Osteocyte (in vitro differentiated cells): Measurements from ENCODE around the gene LDHA. TPM values are rescaled to one million over a fixed set of nuclear protein-coding genes. Genes with fewer than 3 reads are reported as not detected.

Source experiments
- DNase-seq: peaks from one replicate; pipeline ENCODE4 v3.0.0; 2021; ENCODE audit warnings: mixed read lengths; ENCODE audit not compliant: unreplicated experiment; ENCODE audit errors: extremely low spot score
- H3K27ac Mint-ChIP-seq: one replicate; pipeline ENCODE4 v1.8.0; 2021; ENCODE audit warnings: mild to moderate bottlenecking, mixed read lengths; ENCODE audit not compliant: unreplicated experiment
- H3K27me3 Mint-ChIP-seq: one replicate; pipeline ENCODE4 v1.8.0; 2021; ENCODE audit warnings: mixed read lengths; ENCODE audit not compliant: unreplicated experiment
- H3K36me3 Mint-ChIP-seq: one replicate; pipeline ENCODE4 v1.8.0; 2021; ENCODE audit warnings: mixed read lengths; ENCODE audit not compliant: unreplicated experiment
- H3K4me1 Mint-ChIP-seq: one replicate; pipeline ENCODE4 v1.8.0; 2021; ENCODE audit warnings: mixed read lengths; ENCODE audit not compliant: unreplicated experiment
- H3K4me3 Mint-ChIP-seq: one replicate; pipeline ENCODE4 v1.8.0; 2021; ENCODE audit warnings: mild to moderate bottlenecking, moderate library complexity, mixed read lengths; ENCODE audit not compliant: unreplicated experiment
- H3K9me3 Mint-ChIP-seq: one replicate; pipeline ENCODE4 v1.8.0; 2021; ENCODE audit warnings: mixed read lengths; ENCODE audit not compliant: unreplicated experiment
- total RNA-seq: library from RNA; stranded (reverse); gene quantifications from 2 replicates; pipeline ENCODE4 v1.2.1, GENCODE V29; 2021
- TF ChIP-seq, protein P1 (sequence below): fragments of 200-600 bp; sonication (generic); IDR thresholded peaks from 2 replicates; pipeline ENCODE4 v1.5.0; 2021; ENCODE audit warnings: antibody characterized with exemption, mild to moderate bottlenecking, moderate library complexity

The LDHA gene
- total RNA-seq, 1 donor from 2014 or later, result 491 TPM

DNA sequence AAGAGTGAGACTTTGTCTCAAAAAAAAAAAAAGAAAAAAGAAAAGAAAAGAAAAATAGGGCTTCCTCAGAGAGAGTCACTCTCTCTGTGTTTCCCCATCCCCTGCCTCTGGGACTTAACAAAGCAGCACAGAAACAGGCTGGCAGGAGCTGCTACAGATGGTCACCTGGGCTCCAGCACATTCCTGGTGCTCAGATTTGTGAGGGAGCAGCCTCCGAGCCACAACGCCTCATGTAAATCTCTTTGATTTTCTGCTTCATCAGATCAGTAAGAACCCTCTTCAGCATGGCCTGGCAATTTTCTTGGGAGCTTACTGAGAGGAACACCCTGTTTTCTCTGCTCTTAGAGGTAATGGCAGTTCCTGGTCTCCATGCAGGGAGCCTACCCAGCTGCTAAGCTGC, 15.2 kb upstream of the LDHA start:
- TF ChIP-seq, protein P1, sequence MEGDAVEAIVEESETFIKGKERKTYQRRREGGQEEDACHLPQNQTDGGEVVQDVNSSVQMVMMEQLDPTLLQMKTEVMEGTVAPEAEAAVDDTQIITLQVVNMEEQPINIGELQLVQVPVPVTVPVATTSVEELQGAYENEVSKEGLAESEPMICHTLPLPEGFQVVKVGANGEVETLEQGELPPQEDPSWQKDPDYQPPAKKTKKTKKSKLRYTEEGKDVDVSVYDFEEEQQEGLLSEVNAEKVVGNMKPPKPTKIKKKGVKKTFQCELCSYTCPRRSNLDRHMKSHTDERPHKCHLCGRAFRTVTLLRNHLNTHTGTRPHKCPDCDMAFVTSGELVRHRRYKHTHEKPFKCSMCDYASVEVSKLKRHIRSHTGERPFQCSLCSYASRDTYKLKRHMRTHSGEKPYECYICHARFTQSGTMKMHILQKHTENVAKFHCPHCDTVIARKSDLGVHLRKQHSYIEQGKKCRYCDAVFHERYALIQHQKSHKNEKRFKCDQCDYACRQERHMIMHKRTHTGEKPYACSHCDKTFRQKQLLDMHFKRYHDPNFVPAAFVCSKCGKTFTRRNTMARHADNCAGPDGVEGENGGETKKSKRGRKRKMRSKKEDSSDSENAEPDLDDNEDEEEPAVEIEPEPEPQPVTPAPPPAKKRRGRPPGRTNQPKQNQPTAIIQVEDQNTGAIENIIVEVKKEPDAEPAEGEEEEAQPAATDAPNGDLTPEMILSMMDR, result no peak
- H3K27ac Mint-ChIP-seq, result no peak overlapping the region
- H3K36me3 Mint-ChIP-seq, result no peaks in the 10 kb centered on the region
- no peaks in the 10 kb centered on the region for H3K9me3 Mint-ChIP-seq
- H3K4me1 Mint-ChIP-seq, result peaks cover 21% of the 10 kb centered on the region
- H3K4me3 Mint-ChIP-seq, result no peak overlapping the region
- no peaks in the 10 kb centered on the region for H3K27me3 Mint-ChIP-seq
- no peak for DNase-seq

DNA sequence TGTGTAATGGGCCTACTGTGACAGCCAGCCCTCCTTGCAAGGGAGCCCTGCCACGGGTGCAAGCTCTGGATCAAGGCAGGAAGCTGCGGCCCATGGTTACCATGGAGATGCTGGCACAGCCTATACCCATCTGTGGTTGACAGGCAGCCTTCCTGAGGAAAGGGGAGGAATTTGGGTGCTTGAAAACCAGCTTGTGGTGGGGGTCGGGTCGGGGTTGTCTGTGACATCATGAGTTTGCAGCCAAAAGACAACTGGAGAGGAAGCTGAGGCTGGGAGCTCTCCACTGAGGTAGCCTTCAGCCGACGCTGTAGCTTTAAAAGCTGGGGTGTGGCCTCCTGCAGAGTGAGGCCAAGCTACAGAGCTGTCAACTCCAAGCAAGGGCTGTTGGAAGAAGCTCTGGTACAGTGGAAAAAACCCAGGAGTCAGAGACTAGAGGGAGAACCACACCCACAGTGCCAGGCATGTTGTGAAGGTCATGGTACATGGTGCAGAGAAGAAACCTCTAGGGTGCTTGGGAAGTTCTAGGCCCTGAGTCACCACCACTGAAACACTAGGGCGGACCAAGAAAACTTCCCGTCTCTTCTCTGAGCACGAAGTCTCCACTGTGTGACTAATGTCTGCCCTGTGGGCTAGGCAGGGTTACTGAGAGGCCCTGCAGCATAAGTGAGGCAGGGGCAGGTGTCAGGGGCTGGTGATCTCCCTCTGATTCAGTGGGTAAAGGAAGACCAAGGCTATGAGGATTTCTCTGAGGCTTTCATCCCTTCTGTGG, 10.8 kb upstream of the LDHA start:
- Mint-ChIP-seq H3K27ac (peak overlapping the region; percentile 99), H3K9me3 (no peaks in the 10 kb centered on the region), H3K36me3 (no peaks in the 10 kb centered on the region), H3K4me1 (peaks cover 56% of the 10 kb centered on the region), H3K4me3 (peak overlapping the region; percentile 57), H3K27me3 (no peaks in the 10 kb centered on the region)
- DNase-seq, result peak; percentile 95
- TF ChIP-seq, protein P1, result no peak

DNA sequence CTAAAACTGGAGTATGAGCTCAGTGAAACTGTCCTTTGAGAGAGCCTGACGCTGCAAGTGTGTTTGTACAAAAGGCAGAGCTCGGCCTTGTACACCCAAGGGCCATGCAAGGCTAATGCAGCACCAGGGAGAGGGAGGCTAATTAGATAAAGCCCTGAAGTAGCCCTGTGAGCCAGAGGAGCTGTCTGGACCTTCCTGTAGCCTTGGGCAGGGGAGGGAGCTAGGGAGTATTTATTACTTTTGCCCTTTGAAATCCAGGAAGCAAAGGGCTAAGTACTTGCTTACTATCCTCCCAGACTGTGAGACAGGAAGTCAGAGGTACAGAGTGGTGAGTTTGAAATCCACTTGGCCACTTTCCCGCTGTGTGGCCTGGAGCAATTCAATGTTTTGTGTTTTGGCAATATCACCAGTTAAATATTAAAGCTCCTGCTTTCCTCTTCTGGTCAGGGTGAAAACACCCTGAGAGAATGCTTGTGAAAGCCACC, 10.2 kb upstream of the LDHA start:
- DNase-seq, result peak; percentile 86
- Mint-ChIP-seq H3K36me3 (no peaks in the 10 kb centered on the region), H3K4me1 (peaks cover 60% of the 10 kb centered on the region), H3K27ac (peak overlapping the region; percentile 99), H3K27me3 (no peaks in the 10 kb centered on the region), H3K9me3 (no peaks in the 10 kb centered on the region), H3K4me3 (peak overlapping the region; percentile 46)
- TF ChIP-seq, protein P1, result no peak

DNA sequence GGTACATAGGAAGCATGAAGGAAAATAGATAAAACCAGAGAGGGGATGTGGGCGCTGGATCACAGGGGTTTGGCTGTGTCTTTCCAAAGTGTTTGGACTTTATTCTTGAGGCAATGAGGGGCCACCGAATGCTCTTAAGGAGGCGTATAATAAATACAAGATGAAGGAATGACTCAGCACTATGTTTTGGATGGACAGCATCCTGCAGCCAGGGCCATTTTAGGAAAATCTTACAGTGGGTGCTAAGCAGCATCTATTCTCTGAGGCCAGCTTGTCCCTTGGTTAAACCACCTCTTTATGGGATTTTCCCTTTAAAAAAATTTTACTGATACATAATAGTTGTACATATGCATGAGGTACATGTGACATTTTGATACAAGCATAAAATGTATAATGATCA, 4.3 kb upstream of the LDHA start:
- TF ChIP-seq, protein P1, result no peak
- Mint-ChIP-seq H3K27me3 (no peaks in the 10 kb centered on the region), H3K4me3 (no peak overlapping the region), H3K27ac (no peak overlapping the region), H3K4me1 (peaks cover 72% of the 10 kb centered on the region), H3K36me3 (peaks cover 2% of the 10 kb centered on the region), H3K9me3 (no peaks in the 10 kb centered on the region)
- no peak for DNase-seq

DNA sequence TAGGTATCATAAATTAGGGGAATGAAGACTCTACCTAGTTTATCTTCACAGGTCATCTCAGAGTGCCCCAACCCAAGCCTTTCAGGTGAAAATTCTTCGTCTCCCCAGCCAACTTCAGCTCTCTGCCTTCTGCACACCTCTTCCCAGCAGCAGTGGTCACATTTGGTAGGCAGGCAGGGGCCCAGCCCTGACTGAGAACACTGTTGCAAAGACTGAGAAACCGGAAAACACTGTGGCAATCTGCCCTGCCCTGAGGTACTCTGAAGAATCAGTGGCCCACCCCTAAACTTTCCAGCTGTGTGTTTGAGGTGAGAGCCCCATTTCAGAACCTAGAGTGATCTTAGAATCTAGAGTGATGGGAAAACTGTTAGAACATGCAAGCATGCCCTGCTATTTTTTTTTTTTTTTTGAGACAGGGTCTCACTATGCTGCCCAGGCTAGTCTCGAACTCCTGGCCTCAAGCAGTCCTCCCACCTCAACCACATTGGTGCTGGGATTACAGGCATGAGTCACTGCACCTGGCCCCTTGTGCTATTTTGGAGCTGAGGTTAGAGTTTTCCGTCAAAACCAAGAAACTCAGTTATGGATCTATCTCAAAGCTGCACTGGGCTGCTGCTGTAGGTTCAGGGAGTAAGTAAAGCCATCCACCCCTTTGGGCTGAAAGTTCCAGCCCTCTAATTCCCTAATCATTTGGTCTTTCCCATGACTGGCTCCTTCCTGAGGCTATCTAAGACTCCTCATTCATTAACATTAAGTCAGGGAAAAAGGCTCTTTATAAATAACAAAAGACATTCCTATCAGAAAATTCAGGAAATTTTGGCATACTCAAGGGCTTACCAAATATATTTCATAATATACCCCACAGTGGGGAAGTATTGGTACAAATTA, 1.7 kb upstream of the LDHA start:
- H3K27me3 Mint-ChIP-seq, result no peaks in the 10 kb centered on the region
- DNase-seq, result no peak
- TF ChIP-seq, protein P1, result no peak
- no peaks in the 10 kb centered on the region for H3K9me3 Mint-ChIP-seq
- peaks cover 69% of the 10 kb centered on the region for H3K4me1 Mint-ChIP-seq
- H3K27ac Mint-ChIP-seq, result peak overlapping the region; percentile 87
- H3K4me3 Mint-ChIP-seq, result no peak overlapping the region
- H3K36me3 Mint-ChIP-seq, result peaks cover 3% of the 10 kb centered on the region
